Measurements from ENCODE around the gene TESK1.

TESK1 gene

GRCh38 chr9:35659340-35659739 is 54.3 kb downstream of the TESK1 start:
- TF ChIP-seq, protein P1, sequence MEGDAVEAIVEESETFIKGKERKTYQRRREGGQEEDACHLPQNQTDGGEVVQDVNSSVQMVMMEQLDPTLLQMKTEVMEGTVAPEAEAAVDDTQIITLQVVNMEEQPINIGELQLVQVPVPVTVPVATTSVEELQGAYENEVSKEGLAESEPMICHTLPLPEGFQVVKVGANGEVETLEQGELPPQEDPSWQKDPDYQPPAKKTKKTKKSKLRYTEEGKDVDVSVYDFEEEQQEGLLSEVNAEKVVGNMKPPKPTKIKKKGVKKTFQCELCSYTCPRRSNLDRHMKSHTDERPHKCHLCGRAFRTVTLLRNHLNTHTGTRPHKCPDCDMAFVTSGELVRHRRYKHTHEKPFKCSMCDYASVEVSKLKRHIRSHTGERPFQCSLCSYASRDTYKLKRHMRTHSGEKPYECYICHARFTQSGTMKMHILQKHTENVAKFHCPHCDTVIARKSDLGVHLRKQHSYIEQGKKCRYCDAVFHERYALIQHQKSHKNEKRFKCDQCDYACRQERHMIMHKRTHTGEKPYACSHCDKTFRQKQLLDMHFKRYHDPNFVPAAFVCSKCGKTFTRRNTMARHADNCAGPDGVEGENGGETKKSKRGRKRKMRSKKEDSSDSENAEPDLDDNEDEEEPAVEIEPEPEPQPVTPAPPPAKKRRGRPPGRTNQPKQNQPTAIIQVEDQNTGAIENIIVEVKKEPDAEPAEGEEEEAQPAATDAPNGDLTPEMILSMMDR (IDR thresholded peaks at IDR 0.05), result no peak
- peak overlapping the region; percentile 99 for H3K27ac ChIP-seq
- peak overlapping the region; percentile 95 for H3K4me3 ChIP-seq
- DNase-seq (ENCODE audit: low spot score), result no peak
